Urinary bladder (tissue), 4 donors: ENCODE data around the gene CDHR5. TPM values are rescaled to one million over a fixed set of nuclear protein-coding genes. Genes with fewer than 3 reads are reported as not detected.

Source experiments
- DNase-seq: peaks from one replicate; pipeline ENCODE4 v3.0.0-alpha.2; 2015; ENCODE audit errors: extremely low spot score
- H3K27ac ChIP-seq: one replicate; pipeline ENCODE4 v1.5.1; 2013; ENCODE audit warnings: low read depth, mild to moderate bottlenecking, moderate library complexity
- H3K36me3 ChIP-seq: one replicate; pipeline ENCODE4 v1.6.1; 2013; ENCODE audit warnings: mild to moderate bottlenecking, moderate library complexity; ENCODE audit not compliant: insufficient read depth
- H3K4me1 ChIP-seq: one replicate; pipeline ENCODE4 v1.6.1; 2013; ENCODE audit warnings: mild to moderate bottlenecking, moderate library complexity; ENCODE audit not compliant: insufficient read depth
- H3K4me3 ChIP-seq: one replicate; pipeline ENCODE4 v1.5.1; 2013; ENCODE audit warnings: low read depth, low read length
- WGBS: extraction: QIAGEN DNeasy Blood & Tissue Kit; methylation state at CpG from one replicate; pipeline ENCODE4 v1.1.7; 2013; 5-methylcytosine and 5-hydroxymethylcytosine counted together
- polyA plus RNA-seq: library from polyadenylated mRNA; stranded (reverse); fragments of 200-250 nt; gene quantifications from one replicate; pipeline ENCODE4 v1.2.3, GENCODE V29; 2013
- total RNA-seq: library from RNA; depleted of rRNA; stranded (reverse); fragments of >200 nt; gene quantifications from one replicate; pipeline ENCODE4 v1.2.3, GENCODE V29; 2014
- donor health status: healthy with polysubstance abuse.
- donor health status: healthy.

Gene CDHR5
- total and polyA plus RNA-seq, 2 donors: 0.05 TPM; not detected in 1

GRCh38 chr11:606245-606644 is 18.5 kb downstream of the CDHR5 start:
- Histone ChIP-seq H3K4me1 (no peaks in the 10 kb centered on the region), H3K27ac (no peak overlapping the region), H3K4me3 (no peak overlapping the region), H3K36me3 (peaks cover 3% of the 10 kb centered on the region)
- 73% methylated on average over 19 of the region's 19 CpGs for WGBS
- DNase-seq: no peak

GRCh38 chr11:605286-606129 is 19.2 kb downstream of the CDHR5 start:
- DNase-seq: no peak
- no peak overlapping the region for H3K27ac ChIP-seq
- H3K36me3 ChIP-seq: peaks cover 3% of the 10 kb centered on the region
- WGBS: 94% methylated on average over 33 of the region's 33 CpGs
- no peaks in the 10 kb centered on the region for H3K4me1 ChIP-seq
- H3K4me3 ChIP-seq: no peak overlapping the region

- H3K4me3 ChIP-seq: no peak overlapping the region
- no peak overlapping the region for H3K27ac ChIP-seq
- peaks cover 4% of the 10 kb centered on the region for H3K36me3 ChIP-seq
- WGBS: 91% methylated on average over 13 of the region's 13 CpGs
- H3K4me1 ChIP-seq: no peaks in the 10 kb centered on the region
- no peak for DNase-seq
Measured at GRCh38 chr11:603154-603553, 21.6 kb downstream of the CDHR5 start.

GRCh38 chr11:601573-602245 is 23.0 kb downstream of the CDHR5 start:
- Histone ChIP-seq H3K36me3 (peaks cover 3% of the 10 kb centered on the region), H3K4me1 (no peaks in the 10 kb centered on the region), H3K4me3 (no peak overlapping the region), H3K27ac (no peak overlapping the region)
- DNase-seq: no peak
- 94% methylated on average over 23 of the region's 23 CpGs for WGBS

- DNase-seq: no peak
- H3K4me1 ChIP-seq: no peaks in the 10 kb centered on the region
- no peak overlapping the region for H3K27ac ChIP-seq
- no peak overlapping the region for H3K4me3 ChIP-seq
- 77% methylated on average over 30 of the region's 30 CpGs for WGBS
- peaks cover 8% of the 10 kb centered on the region for H3K36me3 ChIP-seq
Measured at GRCh38 chr11:598005-598680, 26.6 kb downstream of the CDHR5 start.

- H3K36me3 ChIP-seq: peaks cover 8% of the 10 kb centered on the region
- DNase-seq: no peak
- 88% methylated on average over 29 of the region's 29 CpGs for WGBS
- H3K27ac ChIP-seq: no peak overlapping the region
- no peak overlapping the region for H3K4me3 ChIP-seq
- no peaks in the 10 kb centered on the region for H3K4me1 ChIP-seq
Measured at GRCh38 chr11:597166-597725, 27.5 kb downstream of the CDHR5 start.

DNA sequence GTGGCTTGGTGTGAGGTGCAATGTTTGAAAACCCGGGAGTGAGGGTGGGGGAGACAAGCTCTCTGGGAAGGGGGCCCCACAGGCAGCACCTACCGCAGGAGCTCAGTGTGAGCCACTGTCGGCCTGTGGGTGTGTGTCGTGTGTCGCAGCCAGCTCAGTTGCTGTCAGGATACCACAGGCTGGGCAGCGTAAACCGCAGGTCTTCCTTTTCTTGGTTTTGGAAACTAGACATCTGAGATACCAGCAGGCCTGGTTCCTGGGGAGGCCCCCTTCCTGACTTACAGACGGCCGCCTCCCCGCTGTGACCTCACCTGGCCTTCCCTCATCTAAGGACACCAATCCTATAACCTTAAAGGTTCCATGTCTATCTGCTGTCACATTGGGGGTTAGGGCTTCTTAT is 28.4 kb downstream of the CDHR5 start:
- DNase-seq: no peak
- Histone ChIP-seq H3K36me3 (peaks cover 8% of the 10 kb centered on the region), H3K4me1 (no peaks in the 10 kb centered on the region), H3K4me3 (no peak overlapping the region), H3K27ac (no peak overlapping the region)
- 89% methylated on average over 10 of the region's 10 CpGs for WGBS

- Histone ChIP-seq H3K36me3 (peaks cover 8% of the 10 kb centered on the region), H3K4me3 (no peak overlapping the region), H3K27ac (no peak overlapping the region), H3K4me1 (no peaks in the 10 kb centered on the region)
- DNase-seq: no peak
- 93% methylated on average over 10 of the region's 10 CpGs for WGBS
Measured at GRCh38 chr11:595400-595799, 29.4 kb downstream of the CDHR5 start.

GRCh38 chr11:593347-593746 is 31.4 kb downstream of the CDHR5 start:
- Histone ChIP-seq H3K4me3 (no peak overlapping the region), H3K36me3 (peaks cover 10% of the 10 kb centered on the region), H3K4me1 (no peaks in the 10 kb centered on the region), H3K27ac (no peak overlapping the region)
- DNase-seq: no peak
- WGBS: 92% methylated on average over 21 of the region's 21 CpGs

DNA sequence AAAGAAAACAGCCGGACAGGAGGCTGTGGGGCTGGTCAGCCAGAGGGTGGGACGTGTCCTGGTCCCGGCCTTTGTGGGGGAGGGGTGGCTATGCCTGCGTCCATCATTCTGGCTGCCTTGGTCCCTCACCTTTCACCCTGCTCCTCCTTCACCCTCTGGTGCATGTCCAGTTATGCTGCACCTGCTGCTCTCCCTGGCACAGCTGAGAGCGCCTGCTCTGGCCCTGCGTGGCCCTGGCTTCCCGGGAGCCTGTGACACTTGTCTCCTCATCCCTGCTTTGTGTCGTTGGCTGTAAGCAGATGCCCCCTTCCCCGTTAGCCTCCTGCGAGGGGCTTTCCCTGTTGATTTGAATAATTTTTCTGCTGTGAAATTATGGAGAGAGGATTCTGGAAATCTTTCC is 31.8 kb downstream of the CDHR5 start:
- Histone ChIP-seq H3K27ac (no peak overlapping the region), H3K4me1 (no peaks in the 10 kb centered on the region), H3K4me3 (no peak overlapping the region), H3K36me3 (peaks cover 7% of the 10 kb centered on the region)
- 90% methylated on average over 10 of the region's 10 CpGs for WGBS
- DNase-seq: no peak

DNA sequence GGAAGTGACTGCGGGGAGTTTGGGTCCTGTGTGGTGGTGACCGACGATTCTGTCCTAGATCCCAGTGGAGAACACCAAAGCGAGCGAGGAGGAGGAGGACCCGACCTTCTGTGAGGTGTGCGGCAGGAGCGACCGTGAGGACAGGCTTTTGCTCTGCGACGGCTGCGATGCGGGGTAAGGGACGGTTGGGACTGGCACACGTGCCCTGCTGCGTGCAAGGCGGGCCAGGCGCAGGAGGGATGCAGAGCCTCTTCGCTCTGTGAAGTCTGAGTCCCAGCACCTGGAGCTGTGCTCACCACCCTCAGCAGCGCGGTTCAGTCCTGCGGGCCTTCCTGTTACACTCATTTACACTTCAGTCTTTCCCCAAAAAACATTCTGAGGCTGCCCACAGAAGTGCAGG is 32.3 kb downstream of the CDHR5 start:
- Histone ChIP-seq H3K27ac (no peak overlapping the region), H3K36me3 (peaks cover 7% of the 10 kb centered on the region), H3K4me1 (no peaks in the 10 kb centered on the region), H3K4me3 (no peak overlapping the region)
- 97% methylated on average over 22 of the region's 22 CpGs for WGBS
- no peak for DNase-seq

GRCh38 chr11:590997-591396 is 33.8 kb downstream of the CDHR5 start:
- Histone ChIP-seq H3K27ac (no peak overlapping the region), H3K4me1 (no peaks in the 10 kb centered on the region), H3K4me3 (no peak overlapping the region), H3K36me3 (peaks cover 7% of the 10 kb centered on the region)
- DNase-seq: no peak
- 77% methylated on average over 11 of the region's 11 CpGs for WGBS

DNA sequence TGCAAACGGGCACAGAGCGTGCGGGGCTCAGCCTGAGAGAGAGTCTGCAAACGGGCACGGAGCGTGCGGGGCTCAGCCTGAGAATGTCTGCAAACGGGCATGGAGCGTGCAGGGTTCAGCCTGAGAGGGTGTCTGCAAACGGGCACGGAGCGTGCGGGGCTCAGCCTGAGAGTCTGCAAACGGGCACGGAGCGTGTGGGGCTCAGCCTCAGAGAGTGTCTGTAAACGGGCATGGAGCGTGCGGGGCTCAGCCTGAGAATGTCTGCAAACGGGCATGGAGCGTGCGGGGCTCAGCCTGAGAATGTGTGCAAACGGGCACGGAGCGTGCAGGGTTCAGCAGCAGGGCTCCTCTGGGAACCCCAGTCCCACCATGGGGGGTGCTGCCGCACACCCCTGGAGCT is 35.0 kb downstream of the CDHR5 start:
- WGBS: 93% methylated on average over 26 of the region's 26 CpGs
- Histone ChIP-seq H3K4me3 (no peak overlapping the region), H3K27ac (no peak overlapping the region), H3K4me1 (no peaks in the 10 kb centered on the region), H3K36me3 (peaks cover 7% of the 10 kb centered on the region)
- no peak for DNase-seq
